Measurements from ENCODE around the gene GALNT12. TPM values are rescaled to one million over a fixed set of nuclear protein-coding genes. Genes with fewer than 3 reads are reported as not detected.

The GALNT12 gene
- total RNA-seq, 1 experiment from 2014 or later, result 3.3 TPM

GRCh38 chr9:98777618-98778017 is 29.9 kb upstream of the GALNT12 start:
- Histone ChIP-seq H3K36me3 (ENCODE audit: control insufficient read depth, insufficient read depth, low read length) (no peaks in the 10 kb centered on the region), H3K27me3 (ENCODE audit: control insufficient read depth, insufficient read depth, low read length) (no peaks in the 10 kb centered on the region), H3K27ac (ENCODE audit: low read length) (no peak overlapping the region), H3K9me3 (ENCODE audit: control insufficient read depth, insufficient read depth, low read depth, low read length) (no peaks in the 10 kb centered on the region), H3K4me3 (ENCODE audit: low read depth in 2 of 2, low read length in 2 of 2) (no peak overlapping the region), H3K4me1 (ENCODE audit: control insufficient read depth, insufficient read depth, low read length) (no peaks in the 10 kb centered on the region)
- BruUV-seq (replicated peaks), result no TSS peak
- POLR2A ChIA-PET, result no interaction called here
- ATAC-seq (no peak), DNase-seq (ENCODE audit: low read depth, low spot score) (no peak)
- TF ChIP-seq TCF7L2 (IDR thresholded peaks at IDR 0.05; ENCODE audit: low read depth, low read length) (no peak), REST (IDR thresholded peaks at IDR 0.05; ENCODE audit: insufficient read depth in 1 of 2, low read depth in 2 of 2, low read length in 1 of 2) (no peak), SIN3A (IDR thresholded peaks at IDR 0.05; ENCODE audit: borderline replicate concordance, insufficient read depth, low read depth, low read length) (no peak), POLR2AphosphoS5 (IDR thresholded peaks at IDR 0.05; ENCODE audit: low read depth, low read length) (no peak), CTCF (IDR thresholded peaks at IDR 0.05) (no peak)
- in situ Hi-C loops (cut with HindIII; ENCODE audit: low pct_unique_long_range_greater_than_20kb, low sequenced_read_pairs) (no loop called here), intact Hi-C loops (cut with micrococcal nuclease; ENCODE audit: unreplicated experiment) (loop anchor here (5.0 kb wide), 1 partner anchor 460 kb away; no protein-coding TSS in a partner anchor)
- CTCF ChIA-PET, result interaction anchor here (0.6 kb wide), 1 partner anchor 1162 kb away, joined by 3 read pairs; no protein-coding TSS in a partner anchor

GRCh38 chr9:98778251-98778650 is 29.2 kb upstream of the GALNT12 start:
- intact Hi-C loops (cut with micrococcal nuclease; ENCODE audit: unreplicated experiment), result loop anchor here (5.0 kb wide), 1 partner anchor 461 kb away; no protein-coding TSS in a partner anchor
- Histone ChIP-seq H3K36me3 (ENCODE audit: control insufficient read depth, insufficient read depth, low read length) (no peaks in the 10 kb centered on the region; the same call in 1 of the 2 replicates), H3K4me3 (ENCODE audit: low read depth in 2 of 2, low read length in 2 of 2) (no peak overlapping the region), H3K27ac (ENCODE audit: low read length) (no peak overlapping the region), H3K4me1 (ENCODE audit: control insufficient read depth, insufficient read depth, low read length) (no peaks in the 10 kb centered on the region), H3K9me3 (ENCODE audit: control insufficient read depth, insufficient read depth, low read depth, low read length) (no peaks in the 10 kb centered on the region), H3K27me3 (ENCODE audit: control insufficient read depth, insufficient read depth, low read length) (no peaks in the 10 kb centered on the region)
- CTCF ChIA-PET, result no interaction called here
- ATAC-seq (no peak), DNase-seq (ENCODE audit: low read depth, low spot score) (no peak)
- in situ Hi-C loops (cut with HindIII; ENCODE audit: low pct_unique_long_range_greater_than_20kb, low sequenced_read_pairs), result no loop called here
- TF ChIP-seq POLR2AphosphoS5 (IDR thresholded peaks at IDR 0.05; ENCODE audit: low read depth, low read length), result no peak
- no peak for TF ChIP-seq REST (IDR thresholded peaks at IDR 0.05; ENCODE audit: insufficient read depth in 1 of 2, low read depth in 2 of 2, low read length in 1 of 2)
- no peak for TF ChIP-seq TCF7L2 (IDR thresholded peaks at IDR 0.05; ENCODE audit: low read depth, low read length)
- no peak for TF ChIP-seq SIN3A (IDR thresholded peaks at IDR 0.05; ENCODE audit: borderline replicate concordance, insufficient read depth, low read depth, low read length)
- no peak for TF ChIP-seq CTCF (IDR thresholded peaks at IDR 0.05)
- POLR2A ChIA-PET, result no interaction called here
- BruUV-seq (replicated peaks), result no TSS peak
